Left forelimb (tissue), 1 donor: ENCODE data around the gene EGLN1.

ENCODE experiments used
- DNase-seq: peaks from one replicate; pipeline ENCODE4 v3.0.0-alpha.2; 2018; ENCODE audit warnings: low spot score

Gene EGLN1

DNA sequence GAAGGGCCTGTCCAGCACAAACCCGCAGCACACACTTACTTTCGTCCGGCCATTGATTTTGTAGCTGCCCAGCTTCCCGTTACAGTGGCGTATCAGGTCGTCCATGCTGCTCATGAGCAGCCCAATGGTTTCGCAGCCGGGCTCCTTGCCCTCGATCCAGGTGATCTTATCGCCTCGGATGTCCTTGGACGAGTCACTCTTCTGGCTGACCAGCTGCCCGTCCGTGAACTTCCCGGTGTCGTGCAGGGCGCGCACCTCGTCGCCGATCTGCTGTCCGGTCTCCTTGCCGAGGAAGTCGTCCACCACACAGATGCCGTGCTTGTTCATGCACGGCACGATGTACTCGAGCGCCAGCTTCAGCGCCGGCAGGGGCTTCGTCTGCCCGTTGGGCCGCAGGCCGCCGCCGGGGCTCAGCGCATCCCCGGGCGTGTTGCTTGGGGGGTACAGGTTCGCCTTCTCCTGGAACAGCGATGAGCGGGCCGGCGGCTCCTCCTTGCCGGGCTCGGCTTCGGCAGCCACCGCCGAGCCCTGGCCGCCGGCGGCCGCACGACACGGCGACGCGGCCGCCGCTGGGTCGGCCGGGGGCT, 1.0 kb downstream of the EGLN1 start:
- DNase-seq = peak; percentile 80

DNA sequence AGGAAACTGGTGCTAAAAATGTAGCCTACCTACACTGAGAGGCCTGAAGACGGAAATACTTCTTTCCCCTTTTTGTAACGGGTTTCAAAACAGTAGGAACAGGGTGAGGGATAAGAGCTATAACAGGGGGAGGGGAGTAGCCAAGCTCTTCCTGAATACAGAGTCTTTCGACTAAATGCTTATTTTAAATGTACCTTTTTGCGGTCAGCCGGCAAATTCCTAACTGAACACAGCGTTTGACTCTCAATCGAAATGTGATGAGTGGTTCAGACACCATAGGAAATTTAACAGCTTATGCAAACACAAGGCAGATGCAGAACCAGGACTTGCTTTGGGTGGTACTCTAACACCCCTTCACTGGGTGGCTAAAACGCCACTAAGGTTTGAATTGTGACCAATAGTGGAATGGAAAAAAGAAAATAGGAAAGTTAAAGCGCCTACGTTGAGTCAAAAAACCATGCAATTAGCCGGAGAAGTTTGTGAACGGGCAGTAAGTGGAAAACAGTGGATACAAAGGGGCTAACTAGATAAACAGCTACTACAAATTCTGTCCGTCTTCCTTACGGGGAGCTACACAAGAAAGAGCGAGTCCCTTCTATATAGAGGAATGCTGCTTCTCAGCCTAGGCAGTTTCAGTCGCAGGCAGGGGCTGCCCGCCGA, 1.7 kb downstream of the EGLN1 start:
- no peak for DNase-seq

GRCh38 chr1:231419738-231420298, 2.3 kb downstream of the EGLN1 start:
- DNase-seq = no peak

DNA sequence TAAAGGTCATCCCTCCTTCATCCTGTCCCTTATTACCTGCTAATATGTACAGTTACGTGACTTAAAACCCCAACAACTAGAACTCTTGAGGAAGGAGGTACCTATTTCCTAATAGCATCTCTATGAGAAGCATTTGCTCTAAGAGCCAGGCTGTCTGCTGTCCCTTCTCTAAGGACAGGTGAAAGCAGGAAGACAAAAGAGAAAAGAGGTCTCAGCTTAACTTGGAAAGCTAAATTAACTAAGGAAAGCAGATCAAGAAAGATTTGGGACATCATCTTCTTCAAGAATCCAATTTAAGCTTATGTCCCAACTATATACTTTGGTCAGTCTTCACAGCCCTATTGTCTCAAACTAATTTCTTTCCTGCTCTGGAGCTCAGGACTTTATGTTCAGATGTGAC, 2.9 kb downstream of the EGLN1 start:
- DNase-seq = no peak

DNA sequence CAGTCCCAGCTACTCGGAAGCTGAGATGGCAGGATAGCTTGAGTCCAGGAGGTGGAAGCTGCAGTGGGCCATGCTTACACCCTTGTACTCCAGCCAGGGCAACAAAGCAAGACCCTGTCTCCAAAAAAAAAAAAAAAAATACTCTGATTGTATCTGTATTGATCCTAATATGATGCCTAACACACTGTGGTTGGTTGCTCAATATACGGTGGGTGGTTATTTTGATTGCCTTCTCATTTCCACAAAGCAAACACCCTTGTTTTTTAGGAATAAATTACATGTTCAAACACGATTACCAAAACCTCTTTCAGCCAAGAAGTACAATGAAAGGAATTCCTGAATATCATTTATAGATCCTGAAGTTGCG, 3.4 kb downstream of the EGLN1 start:
- no peak for DNase-seq

DNA sequence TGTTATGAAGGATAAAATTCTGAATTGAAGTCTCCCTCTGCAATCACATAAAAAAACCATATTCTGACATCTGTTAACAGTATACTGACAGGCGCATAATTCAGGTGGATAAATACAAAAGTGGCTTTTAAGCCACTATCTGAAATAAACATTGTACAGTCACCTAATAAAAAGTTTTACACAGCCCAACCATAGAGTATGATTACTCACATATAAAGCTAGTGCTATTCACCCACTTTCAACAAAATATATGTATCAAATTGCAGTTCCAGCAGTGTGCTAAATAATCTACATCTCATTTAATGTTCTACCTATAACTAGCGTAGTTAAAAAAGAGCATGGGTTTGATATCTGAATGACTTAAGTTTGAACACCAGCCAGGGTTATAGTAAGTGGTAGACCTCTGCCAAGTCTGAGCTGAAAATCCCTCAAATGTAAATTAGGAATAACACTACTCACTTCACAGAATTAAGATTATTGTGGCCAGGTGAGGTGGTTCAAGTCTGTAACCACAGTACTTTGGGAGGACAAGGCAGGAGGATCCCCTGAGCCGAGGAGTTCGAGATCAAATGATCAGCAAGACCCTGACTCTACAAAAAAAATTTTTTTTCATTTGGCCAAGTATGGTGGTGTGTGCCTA, 3.9 kb downstream of the EGLN1 start:
- no peak for DNase-seq

- DNase-seq = no peak
These were observed 4.6 kb downstream of the EGLN1 start for GRCh38 chr1:231417513-231417912.

GRCh38 chr1:231416901-231417300, 5.2 kb downstream of the EGLN1 start:
- DNase-seq = no peak

DNA sequence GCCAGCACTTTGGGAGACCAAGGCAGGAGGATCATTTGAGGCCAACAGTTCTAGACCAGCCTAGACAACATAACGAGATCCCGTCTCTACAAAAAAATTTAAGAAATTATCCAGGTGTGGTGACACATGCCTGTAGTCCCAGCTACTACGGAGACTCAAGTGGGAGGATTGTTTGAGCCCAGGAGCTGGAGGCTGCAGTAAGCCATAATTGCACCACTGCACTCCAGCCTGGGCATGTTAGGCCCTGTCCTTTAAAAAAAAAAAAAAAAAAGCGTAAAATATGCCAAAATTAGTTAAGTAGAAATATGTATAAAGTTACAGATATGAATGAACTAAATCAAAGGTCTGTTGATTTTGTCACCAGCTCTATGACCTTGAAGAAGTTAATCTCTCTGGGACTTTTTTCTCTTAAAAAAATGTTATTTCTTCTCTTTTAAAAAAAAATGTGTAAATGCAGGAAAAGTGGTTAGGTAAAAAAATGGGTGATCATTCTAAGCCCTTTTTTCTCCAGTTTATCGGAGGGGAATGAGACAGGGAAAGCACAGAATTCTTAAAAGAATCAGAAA, 7.0 kb downstream of the EGLN1 start:
- DNase-seq = no peak

GRCh38 chr1:231414260-231415016, 7.6 kb downstream of the EGLN1 start:
- no peak for DNase-seq

DNA sequence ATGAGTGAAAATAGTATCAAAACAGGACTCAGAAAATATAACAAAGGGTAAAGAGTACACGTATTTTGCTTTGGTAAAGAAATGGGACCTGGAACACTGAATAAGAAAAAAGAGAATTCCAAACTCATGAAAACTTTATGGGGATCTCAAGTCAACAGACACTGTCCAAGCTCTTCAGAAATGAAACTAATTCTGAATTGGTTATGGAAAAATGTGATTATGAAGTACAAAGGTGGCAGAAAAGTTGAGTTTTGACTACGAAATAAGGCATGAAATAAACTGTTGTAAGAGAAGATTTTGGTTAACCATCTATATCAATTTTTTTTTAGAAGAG, 8.4 kb downstream of the EGLN1 start:
- no peak for DNase-seq

DNA sequence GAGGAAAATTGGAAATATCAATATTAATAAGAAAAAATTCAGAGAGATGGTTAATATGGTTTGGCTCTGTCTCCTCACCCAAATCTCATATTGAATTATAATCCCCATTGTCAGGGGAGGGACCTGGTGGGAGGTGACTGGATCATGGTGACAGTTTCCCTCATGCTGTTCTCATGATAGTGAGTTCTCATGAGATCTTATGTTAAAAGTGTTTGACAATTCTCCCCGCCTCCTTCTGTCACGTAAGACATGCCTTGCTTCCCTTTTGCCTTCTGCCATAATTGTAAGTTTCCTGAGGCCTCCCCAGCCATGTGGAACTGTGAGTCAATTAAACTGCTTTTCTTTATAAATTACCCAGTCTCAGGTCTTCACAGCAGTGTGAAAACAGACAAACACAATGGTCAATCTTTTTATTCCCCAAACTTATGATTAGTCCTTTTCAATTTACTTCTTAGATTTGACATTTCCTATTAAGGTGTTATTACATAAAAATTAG, 11.0 kb downstream of the EGLN1 start:
- DNase-seq = no peak

- no peak for DNase-seq
These were observed 12.0 kb downstream of the EGLN1 start for GRCh38 chr1:231410036-231410612.

DNA sequence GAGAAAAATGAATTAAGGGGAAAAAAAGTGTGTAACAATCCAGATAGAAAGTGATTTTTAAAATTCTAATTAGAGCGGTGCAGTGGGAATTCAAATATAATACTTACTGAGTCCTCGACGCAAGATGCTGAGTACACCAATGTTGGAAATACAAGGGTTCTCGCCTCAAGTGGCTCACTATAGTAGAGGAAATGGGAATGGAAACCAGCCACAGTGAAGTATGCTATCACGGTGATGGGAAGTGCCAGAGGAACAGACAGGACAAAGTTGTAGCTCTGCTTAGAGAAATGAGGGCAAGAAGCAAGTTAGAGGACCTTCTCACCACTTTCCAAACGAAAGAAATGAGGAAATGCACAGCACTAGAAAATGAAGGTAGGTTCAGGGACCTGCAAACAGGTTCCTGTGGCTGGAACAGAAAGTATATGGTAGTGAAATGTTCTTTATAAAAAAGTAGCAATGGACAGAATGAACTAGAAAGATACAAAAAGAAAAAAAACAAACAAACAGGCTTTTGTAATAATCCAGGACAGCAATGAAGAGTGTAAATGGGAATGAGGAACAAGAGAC, 13.5 kb downstream of the EGLN1 start:
- no peak for DNase-seq

DNA sequence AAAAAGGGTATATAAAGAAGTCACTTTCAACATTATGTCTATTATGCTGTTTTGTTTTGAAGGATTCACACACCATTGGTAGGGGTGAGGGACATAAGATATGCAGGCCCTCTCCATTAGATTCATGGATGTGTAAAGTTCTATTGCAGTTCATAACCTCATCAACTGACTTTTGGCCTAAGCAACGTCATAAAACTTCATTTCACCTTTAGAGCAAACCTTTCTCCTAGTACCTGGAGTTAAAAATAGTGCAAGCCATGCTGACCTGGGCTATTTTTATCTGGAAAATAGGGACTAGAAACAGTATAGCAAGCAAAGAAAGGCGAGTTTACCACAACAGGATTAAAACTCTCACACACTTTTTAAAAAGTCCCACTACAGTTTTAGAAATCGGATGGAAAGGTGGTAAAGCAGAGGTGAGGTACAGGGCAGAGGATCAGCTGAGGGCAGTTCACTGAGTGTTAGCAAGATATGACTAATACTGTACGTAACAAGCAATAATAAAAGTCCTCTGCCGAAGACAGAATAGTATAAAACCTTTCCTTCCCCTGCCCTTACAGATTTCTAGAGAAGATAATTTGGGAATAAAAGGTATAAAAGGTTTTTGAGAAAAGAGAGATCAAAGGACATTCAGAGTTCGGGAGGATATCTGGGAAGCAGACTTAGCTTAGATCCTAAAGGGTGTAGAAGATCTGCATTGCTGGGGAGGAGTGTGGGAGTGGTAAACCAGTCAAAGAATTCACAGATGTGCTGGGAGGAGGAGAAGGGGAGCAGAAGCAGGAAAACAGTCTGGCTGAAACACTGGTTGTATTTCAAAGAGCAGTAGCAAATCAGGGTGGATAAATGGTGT, 14.3 kb downstream of the EGLN1 start:
- DNase-seq = no peak

- DNase-seq = no peak
These were observed 15.0 kb downstream of the EGLN1 start for GRCh38 chr1:231407049-231407448.

GRCh38 chr1:231404318-231404717, 17.8 kb downstream of the EGLN1 start:
- DNase-seq = no peak

DNA sequence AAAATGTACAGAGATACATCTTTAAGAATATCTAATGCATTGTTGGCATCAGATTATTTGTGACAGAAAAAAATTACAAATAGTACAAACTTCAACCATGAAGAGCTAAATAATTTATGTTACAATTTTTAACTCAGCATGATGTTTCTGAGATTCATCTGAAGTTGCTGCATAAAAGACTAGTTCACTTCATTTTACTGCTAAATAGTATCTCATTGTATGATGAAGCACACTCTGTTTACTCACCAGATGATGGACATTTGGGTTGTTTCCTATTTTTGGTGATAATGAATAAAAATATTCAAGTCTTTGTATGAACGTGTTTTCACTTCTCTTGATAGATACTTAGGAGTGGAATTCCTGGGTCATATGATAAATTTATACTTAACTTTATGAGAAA, 20.6 kb downstream of the EGLN1 start:
- no peak for DNase-seq

DNA sequence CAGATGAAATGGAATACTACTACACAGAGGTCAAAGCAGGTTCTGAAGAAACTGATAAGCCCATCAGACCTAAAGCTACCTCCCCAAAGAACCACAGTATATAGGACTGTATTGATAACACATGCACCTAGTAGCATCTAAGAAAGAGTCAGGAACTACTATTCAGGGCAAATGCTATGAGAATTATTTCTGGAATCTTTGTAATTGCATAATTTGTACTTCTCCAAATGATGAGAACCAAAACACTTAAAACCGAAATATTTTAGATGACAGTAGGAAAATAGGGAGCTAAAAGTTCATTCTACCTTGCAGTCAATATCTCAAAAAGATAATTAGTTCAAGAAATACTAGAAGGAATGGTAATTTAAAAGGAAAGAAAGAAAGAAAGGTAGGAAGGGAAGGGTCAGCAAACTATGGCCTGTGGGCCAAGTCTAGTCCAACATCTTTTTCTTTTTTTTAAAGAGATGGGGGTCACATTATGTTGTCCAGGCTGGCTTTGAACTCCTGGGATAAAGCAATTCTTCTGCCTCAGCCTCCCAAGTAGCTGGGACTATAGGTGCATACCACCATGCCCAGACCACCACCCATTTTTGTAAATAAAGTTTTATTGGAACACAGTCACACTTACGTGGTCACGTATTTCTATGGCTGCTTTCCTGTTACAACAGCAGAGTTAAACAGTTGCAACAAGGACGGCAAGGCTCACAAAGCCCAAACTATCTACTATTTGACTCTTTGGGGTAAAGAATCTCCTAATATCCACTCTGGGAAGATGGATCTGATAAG, 24.0 kb downstream of the EGLN1 start:
- no peak for DNase-seq

- no peak for DNase-seq
These were observed 25.4 kb downstream of the EGLN1 start for GRCh38 chr1:231396643-231397042.
